C4-2B (cell line): ENCODE measurements around the gene BPI.
A peak's percentile ranks its signal among the peaks of the same experiment; 100 is the strongest.

Experiments
- H3K27ac ChIP-seq: fragments of 450-650 bp; 2 replicates; pipeline ENCODE4 v1.5.1; 2017
- CTCF ChIP-seq: fragments of 450-650 bp; conservative IDR thresholded peaks from 2 replicates; pipeline ENCODE4 v1.5.1; 2017; ENCODE audit warnings: mild to moderate bottlenecking
- ZFX ChIP-seq: fragments of 450-650 bp; IDR thresholded peaks from 2 replicates; pipeline ENCODE4 v1.6.1; 2017

Gene BPI

GRCh38 chr20:38290829-38291814, 12.8 kb upstream of the BPI start:
- TF ChIP-seq CTCF: peak; percentile 62
- no peak for TF ChIP-seq ZFX
- H3K27ac ChIP-seq: no peak overlapping the region

GRCh38 chr20:38291966-38292365, 12.0 kb upstream of the BPI start:
- TF ChIP-seq ZFX: no peak
- no peak for TF ChIP-seq CTCF
- no peak overlapping the region for H3K27ac ChIP-seq

GRCh38 chr20:38293491-38294065, 10.4 kb upstream of the BPI start:
- H3K27ac ChIP-seq: no peak overlapping the region
- TF ChIP-seq CTCF (no peak), ZFX (no peak)

- no peak overlapping the region for H3K27ac ChIP-seq
- TF ChIP-seq CTCF (no peak), ZFX (no peak)
Measured at GRCh38 chr20:38294076-38294591, 9.8 kb upstream of the BPI start.

- TF ChIP-seq ZFX (no peak), CTCF (no peak)
- H3K27ac ChIP-seq: no peak overlapping the region
Measured at GRCh38 chr20:38295811-38296210, 8.1 kb upstream of the BPI start.

- TF ChIP-seq ZFX: no peak
- no peak for TF ChIP-seq CTCF
- H3K27ac ChIP-seq: no peak overlapping the region
Measured at GRCh38 chr20:38296433-38296832, 7.5 kb upstream of the BPI start.
